GM18502 (cell line): ENCODE data around the gene FBLN1.
"Not testable (repeated sequence)": the region's sequence is repeated elsewhere in the genome, so short reads cannot be mapped to it uniquely, and the experiment has no call there.

Experiments used
- ATAC-seq: cut with Tn5 transposase; IDR thresholded peaks from one replicate; pipeline ENCODE4 v1.9.1; 2021; ENCODE audit warnings: mild to moderate bottlenecking; ENCODE audit not compliant: unreplicated experiment, poor library complexity

Gene FBLN1

DNA sequence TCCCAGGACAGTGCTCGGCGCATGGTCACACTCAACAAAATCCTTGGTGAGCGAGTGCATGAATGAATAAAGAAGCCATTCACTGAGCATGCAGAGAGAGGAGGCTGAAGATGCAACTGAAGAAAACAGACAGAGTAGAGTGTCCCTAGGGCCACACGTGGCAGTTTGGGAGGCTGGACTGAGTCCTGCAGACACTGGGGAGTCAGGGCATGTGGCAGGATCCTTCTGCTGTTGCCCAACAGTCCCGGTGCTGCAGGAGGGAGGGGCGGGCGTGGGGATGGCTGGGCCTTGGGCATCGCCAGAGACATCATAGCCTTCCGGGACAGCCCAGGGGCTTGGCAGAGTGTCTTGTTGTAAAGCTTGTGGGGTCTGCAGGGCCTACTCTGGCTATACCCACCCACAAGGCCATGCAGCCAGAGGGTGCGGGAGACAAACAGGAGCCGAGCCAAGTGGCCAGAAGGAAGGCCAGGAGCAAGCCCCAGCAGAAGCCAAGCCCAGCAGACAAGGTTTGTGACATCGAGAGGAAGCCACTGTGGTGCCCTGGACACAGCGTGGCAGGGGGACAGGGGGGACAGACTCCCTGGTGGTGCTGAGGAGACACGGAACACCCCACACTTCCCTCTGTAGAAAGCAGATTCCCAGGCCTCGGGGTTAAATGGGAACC, 26.7 kb upstream of the FBLN1 start:
- ATAC-seq, result no peak

DNA sequence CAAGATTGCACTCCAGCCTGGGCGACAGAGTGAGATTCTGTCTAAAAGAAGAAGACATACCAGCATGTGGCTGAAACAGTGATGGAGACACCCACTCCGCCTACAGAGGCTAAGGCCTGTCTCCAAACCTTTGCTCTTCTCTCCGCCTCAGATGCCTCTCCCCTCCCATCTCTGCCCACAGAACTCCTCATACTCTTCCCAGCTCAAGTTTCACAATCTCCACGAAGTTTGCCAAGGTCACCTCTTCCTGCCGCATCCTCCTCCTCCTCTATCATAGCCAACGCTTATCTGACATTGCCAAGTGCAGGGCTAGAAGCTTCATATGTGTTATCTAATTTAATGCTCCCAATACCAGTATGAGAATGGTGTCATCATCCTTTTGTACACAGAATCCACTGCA, 25.9 kb upstream of the FBLN1 start:
- no peak for ATAC-seq

DNA sequence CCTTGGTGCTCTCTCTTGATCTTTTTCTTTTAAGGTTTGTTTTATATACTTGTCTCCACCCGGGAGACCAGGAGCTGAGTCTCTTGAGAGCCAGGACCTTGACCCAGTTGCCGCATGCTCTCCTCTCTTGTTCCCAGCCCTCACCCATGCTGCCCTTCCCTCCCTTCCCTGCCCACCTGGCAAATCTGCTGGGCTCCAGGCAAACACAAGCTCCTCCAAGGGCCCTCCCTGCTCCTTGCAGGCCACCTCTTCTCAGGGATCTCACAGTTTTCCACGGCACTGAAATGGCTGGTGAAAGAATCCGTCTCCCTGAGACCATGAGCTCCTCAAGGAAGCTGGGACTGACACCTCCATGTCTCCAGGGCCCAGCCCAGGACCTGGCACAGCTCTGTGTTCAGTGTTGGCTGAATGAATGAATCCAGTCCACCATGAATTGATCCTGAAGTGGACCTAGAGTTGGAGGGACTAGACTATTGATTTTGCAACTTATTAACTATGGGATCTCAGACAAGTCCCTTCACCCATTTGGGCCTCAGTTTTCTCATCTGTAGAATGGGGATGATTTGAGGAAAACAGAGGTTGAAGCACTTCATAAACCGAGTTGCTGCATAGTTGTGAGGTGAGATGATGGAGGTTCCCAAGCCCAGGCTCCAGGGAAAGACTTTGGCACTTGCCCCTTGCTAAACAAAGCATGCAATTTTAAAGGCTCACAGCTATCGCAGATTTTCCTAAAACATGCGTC, 25.1 kb upstream of the FBLN1 start:
- ATAC-seq, result no peak

DNA sequence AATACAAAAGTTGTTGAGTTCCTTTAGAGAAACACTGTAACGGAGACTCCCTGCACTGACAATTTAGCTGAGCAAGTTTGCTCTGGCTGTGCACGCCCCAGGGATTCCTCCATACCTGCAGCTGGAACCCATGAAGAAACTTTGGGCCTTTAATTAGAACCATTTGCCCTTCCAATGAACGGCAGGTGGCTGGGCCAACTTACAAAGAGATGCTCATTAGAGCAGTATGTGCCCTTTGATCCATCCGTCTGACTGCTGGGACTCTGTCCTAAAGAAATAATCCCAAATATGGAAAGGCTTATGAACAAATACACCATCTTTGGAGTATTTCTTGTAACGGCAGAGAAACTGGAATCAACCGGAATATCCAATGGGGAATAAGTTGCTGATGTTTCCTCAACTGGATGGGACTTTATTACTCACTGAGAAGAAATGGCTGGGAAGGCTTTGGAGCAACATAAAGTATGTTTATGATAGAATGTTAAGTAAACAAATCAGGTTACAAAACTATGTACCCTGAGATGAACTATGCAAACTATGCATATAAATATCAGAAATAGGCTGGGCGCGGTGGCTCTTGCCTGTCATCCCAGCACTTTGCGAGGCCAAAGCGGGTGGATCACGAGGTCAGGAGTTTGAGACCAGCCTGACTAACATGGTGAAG, 24.4 kb upstream of the FBLN1 start:
- no peak for ATAC-seq

DNA sequence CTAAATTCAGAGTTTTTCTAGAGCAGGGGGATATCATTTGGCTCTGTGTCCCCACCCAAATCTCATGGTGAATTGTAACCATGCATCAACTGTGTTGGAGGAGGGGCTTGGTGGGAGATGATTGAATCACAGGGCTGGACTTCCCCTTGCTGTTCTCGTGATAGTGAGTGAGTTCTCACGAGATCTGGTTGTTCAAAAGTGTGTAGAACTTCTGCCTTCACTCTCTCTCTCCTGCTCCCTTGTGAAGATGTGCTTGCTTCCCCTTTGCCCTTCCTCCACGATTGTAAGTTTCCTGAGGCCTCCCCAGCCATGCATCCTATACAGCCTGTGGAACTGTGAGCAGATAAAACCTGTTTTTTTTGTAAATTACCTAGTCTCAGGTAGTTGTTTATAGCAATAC, 22.0 kb upstream of the FBLN1 start:
- no peak for ATAC-seq

DNA sequence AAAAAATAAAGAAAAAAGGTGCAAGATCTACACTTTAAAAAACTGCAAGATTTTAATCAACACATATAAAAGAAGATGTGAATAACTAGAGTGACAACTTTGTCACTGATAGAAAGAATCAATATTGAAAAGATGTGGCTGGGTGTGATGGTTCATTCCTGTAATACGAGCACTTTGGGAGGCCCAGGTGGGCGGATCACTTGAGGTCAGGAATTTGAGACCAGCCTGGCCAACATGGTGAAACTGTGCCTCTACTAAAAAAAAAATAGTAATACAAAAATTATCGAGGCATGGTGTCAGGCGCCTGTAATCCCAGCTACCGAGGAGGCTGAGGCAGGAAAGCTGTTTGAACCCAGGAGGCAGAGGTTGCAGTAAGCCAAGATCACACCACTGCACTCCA, 21.0 kb upstream of the FBLN1 start:
- ATAC-seq, result no peak

DNA sequence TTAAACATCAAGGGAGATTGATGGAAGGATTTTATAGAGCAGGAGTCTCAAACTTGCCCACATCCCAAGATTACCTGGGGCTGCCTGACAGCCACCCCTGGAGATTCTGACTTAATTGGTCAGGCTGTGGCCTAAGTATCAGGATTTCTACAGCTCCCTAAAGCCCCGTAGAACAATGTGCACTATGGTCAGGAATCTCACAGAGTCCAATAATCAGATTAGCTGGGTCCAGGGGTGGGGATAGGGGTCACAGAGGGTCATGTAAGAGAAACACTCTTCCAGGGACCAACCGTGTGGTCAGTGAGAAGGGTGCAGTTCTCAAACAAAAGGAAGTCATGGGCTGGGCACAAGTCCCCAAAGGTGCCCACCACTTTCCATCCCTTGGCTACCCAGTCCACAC, 20.5 kb upstream of the FBLN1 start:
- no peak for ATAC-seq

DNA sequence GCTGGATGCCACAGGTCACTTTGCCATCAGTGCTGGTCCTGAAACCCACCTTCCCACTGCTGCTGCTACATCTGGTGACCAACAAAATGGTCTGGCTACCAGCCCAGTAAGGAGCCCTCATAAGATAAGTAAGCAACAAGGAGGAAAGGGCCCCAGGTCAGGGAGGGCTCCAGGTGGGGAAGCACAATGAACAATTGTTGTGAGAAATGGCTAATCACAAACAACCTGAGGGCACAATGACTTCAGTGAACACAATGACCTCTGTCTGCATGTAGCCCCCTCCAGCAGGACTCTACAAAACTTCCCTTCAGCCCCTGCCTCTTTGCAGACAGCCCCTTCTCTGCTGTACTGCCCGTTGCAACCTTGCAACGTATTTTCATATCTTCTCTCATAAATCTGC, 19.4 kb upstream of the FBLN1 start:
- no peak for ATAC-seq

DNA sequence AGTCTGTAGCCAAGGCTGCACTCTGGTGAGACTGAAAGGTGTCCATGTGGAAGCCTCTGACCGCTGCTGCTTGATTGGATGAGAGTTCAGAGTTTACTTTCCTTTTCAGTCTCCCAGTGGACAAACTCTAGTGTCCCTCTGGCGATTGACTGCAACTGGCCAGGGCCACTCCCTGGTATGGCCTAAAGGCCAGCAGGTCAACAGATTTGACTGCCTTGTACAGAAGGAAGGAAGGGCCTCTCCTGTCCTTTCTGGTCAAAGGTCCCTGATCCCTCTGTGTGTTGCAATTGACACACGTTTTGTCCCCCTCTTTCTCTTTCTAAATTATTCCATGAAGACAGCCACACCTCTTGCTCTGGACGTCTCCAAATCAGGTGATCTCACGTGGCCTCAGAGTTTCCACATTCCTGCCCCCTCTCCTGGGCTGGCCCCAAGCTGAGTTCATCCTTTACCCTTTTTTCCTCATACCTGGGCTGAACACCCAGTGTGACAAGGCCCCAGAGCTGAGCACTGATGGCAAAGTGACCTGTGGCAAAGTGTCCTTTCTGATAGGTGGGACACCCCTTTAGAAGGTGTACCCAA, 18.7 kb upstream of the FBLN1 start:
- ATAC-seq, result no peak

DNA sequence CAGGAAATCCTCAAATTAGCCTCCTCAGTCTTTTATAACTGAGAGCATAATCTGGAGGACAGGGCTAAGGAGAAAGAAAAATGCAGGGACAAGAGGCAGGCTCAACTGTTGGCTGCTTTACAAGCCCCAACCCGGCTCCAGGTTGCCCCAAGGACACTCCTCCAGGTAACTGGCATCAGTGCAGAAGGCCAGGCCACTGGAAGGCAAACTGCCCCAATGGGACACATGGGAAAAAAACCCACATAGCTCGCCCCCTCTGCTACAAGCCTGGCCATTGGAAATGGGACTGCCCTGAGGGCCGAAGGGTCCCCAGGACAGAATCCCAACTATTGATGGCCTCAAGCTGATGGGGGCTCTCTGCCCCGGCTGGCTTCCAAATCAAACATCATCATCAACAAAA, 17.9 kb upstream of the FBLN1 start:
- no peak for ATAC-seq

DNA sequence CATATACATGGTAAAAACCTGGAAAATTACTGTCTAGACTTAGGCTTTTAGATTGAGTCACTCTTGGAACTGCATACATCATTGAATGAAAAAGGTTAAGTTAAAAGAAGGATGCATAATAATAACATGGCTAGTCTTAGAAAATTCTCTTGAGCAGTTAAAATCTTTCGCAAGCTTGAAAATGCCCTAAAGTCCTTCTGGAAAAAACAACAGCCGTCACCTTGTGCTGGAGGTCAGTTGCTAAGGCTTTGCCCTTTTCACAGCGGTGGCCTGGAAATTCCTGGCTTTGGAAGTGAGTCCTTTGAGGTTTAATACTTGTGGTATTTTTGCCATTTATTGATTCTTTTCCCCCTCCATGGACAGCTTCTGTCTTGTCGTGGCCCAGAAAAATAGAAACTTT, 17.4 kb upstream of the FBLN1 start:
- ATAC-seq, result no peak

DNA sequence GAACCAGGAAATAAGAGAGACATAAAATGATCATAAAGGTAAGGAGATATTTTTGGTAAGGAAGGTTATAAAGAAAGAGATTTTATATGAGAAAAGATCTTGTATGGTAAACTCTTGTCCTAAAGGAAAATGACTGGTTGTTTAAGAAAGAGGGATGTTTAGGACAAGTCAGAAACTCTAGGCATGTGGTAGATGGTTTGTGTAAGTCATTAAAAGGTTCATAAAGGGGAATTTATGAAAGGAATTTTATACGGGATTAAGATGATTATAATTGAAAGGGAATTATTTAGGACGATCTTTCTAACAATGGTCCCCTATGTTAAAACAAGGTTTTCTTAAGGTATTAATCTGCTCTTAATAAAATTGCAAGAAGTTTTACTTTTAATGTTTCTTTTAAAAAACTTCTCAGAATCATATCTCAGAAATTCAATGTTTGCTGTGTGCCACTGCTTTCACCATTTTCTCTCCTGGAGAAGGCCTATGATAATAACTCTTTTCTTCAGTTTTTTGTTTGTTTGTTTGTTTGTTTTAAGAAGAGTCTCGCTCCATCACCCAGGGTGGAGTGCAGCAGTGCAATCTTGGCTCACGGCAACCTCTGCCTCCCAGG, 13.8 kb upstream of the FBLN1 start:
- no peak for ATAC-seq

DNA sequence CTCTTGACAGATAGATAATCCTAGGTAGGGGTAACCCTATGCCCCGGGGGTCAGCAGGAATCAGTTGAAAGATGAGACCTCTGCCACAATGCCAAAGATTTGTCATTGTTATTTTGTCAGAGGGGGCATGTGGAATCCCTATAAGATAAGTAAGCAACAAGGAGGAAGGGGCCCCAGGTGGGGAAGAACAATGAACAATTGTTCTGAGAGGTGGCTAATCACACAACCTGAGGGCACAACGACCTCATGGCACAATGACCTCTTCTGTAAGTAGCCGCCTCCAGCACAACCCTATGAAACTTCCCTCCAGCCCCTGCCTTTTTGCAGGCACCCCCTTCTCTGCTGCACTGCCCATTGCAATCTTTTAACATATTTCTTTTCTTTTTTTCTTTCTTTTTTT, 11.8 kb upstream of the FBLN1 start:
- ATAC-seq, result no peak

DNA sequence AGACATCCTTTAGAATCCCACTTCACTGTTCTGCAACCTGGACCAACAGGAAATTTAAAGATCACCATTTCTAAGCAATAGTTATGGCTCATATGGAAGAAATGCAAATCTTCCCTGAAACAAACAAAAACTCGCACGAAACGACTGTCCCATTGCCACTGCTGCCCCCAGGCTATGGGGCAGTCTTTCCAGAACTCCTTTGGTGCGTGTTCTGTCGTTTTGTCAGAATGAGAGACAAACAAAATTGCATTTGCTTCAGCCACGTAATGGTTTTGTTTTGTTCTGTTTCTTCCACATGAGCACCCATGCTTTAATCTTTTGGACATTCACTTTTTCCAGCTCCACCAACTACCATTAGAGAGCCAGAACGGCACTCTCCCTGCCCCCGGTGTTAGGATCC, 10.8 kb upstream of the FBLN1 start:
- ATAC-seq, result no peak

DNA sequence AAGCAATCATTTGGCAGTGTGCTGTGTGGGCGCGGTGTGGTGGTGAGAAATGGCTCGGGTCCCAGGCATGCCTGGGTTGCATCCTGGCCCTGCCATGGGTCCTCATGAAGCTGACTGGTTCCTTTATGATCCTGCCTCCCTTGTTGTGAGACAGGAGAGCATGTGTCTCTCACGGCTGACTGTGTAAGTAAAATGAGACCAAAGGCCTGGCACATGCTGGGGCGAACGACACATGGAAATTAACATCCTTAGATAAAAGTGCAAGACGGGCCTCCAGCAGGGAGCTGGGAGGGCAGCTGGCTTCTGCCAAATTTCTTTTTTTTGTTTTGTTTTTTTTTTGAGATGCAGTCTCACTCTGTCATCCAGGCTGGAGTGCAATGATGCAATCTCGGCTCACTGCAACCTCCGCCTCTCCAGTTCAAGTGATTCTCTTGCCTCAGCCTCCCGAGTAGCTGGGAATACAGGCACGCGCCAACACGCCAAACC, 9.4 kb upstream of the FBLN1 start:
- no peak for ATAC-seq

DNA sequence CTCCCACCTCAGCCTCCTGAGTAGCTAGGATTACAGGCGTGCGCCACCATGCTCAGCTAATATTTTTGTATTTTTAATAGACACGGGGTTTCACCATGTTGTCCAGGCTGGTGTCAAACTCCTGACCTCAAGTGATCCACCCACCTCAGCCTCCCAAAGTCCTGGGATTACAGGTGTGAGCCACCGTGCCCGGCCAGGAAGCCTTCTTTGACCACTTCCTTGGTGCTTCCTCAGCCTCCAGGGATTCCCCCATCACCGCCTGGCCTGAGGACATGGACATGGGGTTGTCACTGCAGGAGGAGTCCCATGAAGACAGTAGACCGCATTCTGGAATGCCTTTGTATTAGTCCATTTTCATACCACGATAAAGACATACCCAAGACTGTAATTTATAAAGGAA, 8.4 kb upstream of the FBLN1 start:
- ATAC-seq, result not testable (repeated sequence)

DNA sequence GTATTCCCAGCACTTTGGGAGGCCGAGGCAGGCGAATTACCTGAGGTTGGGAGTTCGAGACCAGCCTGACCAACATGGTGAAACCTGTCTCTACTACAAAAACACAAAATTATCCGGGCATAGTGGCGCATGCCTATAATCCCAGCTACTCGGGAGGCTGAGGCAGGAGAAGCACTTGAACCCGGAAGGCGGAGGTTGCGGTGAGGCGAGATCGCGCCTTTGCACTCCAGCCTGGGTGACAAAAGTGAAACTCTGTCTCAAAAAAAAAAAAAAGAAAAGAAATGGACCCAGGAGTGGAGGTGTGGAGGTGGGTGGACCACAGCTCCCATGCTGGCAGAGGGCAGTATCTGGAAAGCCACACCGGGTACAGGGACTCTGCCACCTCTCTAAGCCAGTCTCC, 7.1 kb upstream of the FBLN1 start:
- ATAC-seq, result not testable (repeated sequence)

DNA sequence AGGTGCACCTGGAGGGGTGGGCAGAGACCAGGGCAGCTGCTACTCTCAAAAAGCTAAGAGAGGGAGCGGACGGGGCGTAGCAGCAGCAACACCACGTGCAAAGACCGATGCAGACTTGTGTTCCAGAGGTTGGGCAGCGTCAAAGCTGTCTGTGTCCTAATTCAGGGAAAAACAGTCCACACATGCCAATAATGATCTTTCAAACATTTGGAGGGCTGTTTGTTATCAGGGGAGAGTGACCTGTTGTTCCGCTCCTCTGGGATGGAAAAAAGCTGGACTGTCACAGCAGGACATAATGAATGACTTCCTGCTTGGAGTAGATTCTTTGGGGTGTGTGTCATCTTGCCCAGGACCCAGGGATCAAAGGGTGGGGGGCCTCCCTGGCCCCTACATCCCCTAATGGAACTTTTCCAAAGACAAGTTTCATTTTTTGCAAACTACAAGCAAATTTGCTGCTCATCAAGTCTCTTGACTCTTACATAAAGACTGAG, 6.2 kb upstream of the FBLN1 start:
- ATAC-seq, result no peak

DNA sequence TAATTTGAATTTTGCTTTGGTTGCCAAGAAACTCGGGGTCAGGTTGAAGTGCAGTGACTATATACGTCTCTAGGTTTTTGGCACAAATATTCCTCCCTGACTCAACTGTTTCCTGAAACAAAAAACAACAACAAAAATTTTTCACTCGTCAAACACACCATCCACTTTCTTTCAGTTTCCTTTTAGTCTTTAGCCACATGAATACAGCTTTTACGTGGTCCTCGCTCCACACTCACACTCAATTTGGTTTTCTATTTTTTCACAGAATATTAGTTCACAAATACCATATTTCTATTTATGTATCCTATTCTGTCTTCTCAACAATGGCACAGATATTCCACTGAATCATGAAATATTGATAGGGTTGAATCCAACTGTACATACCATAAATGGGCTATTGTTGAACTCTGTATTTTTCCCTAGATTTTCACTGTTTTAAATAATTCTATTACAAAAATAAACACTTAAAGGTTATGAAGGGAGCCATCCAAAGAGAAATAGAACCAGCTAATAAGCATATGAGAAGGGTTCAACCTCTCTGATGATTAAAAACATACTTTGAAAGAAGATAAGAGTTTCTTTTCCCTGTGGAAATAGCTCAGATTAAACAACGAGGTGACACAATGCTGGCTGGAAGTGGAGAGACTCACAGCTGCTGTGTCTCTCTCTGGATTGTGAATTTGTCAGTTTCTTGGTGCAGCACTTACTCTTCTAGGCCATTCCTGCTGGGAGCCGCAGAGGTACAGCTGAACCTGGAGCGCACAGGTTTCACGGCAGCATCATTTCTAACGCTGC, 5.1 kb upstream of the FBLN1 start:
- ATAC-seq, result no peak

DNA sequence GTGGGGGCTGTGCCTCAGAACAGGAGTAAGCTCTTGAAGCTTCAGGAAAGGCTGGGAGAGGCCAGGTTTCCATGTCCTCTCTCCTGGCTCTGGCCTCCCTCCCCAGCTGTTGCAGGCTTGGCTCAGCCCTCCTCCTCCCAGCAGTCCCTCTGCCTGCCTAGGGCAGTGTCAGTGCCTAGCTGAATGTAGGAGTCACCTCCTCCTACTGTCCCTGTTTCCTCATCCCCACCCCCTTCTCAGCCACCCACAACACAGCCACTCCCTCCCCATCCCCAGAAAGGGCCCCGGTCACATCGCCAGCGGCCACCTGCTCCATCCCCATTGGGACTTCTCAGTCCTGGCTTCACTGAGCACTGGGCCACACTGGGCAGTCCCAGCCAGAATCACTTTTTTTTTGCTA, 2.9 kb upstream of the FBLN1 start:
- ATAC-seq, result no peak
